Activated CD8-positive, alpha-beta memory T cell treated with anti-CD3 and anti-CD28 coated beads for 1 hour (primary cell): ENCODE measurements around the gene LAMB3.

Experiments
- DNase-seq, 2 donors: peaks; one replicate each; pipeline ENCODE4 v3.0.0-alpha.2; 2020; ENCODE audit warnings: low read depth in 1 of 2; ENCODE audit errors: extremely low read depth in 1 of 2

LAMB3 gene

DNA sequence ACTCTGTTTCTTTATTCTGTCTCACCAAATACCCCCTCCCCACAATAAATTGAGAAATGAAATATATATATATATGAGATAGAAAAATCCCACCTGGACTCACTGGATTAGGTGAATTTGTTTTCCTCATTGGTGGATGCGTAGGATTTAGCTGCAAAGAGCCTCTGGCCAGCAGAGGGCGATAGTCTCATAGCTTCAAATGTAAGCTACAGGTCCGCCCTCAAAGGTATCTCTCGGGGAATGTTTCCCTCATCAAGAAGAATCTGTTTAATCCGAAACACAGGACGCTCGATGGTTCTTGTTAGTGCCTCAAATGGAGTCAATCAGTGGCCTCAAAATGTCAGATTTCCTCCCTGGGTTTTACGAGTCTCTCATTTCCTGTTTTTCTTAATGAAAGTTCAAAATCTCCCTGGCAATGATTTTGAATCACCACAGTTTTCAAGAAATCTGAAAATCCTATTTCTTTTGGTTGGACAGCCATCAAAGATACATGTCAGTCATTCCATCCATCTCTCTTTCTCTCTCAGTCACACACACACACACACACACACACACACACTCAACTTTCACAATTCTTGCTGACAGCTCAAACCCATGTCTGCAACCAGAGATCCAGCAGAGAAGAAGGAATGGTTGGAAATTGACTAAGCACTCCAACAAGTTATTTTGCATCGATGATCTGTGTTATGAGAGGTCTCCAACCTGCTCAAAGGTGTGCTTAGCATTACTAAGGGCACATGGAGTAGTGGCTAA, 82.6 kb downstream of the LAMB3 start:
- DNase-seq, result peak; percentile 33 to 54

DNA sequence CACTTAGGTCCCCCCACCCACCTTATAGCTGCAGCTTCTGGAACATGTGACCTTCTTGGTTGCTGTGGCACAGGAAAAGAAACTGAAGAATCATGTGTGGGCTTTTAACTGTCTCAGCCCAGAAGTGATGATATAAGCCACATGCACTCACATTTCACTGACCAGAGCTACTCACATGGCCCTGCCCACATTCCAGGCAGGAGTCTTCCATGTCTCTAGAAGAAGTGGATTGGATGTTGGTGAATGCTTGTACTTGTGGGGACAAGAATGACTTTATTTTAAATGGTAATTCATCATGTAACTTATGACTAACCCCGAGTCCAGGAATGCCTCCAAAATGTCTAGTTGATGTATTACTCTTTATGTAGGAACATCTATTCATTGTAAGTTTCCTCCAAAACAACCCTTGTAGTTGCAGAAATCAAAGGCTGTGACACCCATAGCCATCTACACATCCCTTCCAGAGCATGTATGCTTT, 84.5 kb downstream of the LAMB3 start:
- no peak for DNase-seq

DNA sequence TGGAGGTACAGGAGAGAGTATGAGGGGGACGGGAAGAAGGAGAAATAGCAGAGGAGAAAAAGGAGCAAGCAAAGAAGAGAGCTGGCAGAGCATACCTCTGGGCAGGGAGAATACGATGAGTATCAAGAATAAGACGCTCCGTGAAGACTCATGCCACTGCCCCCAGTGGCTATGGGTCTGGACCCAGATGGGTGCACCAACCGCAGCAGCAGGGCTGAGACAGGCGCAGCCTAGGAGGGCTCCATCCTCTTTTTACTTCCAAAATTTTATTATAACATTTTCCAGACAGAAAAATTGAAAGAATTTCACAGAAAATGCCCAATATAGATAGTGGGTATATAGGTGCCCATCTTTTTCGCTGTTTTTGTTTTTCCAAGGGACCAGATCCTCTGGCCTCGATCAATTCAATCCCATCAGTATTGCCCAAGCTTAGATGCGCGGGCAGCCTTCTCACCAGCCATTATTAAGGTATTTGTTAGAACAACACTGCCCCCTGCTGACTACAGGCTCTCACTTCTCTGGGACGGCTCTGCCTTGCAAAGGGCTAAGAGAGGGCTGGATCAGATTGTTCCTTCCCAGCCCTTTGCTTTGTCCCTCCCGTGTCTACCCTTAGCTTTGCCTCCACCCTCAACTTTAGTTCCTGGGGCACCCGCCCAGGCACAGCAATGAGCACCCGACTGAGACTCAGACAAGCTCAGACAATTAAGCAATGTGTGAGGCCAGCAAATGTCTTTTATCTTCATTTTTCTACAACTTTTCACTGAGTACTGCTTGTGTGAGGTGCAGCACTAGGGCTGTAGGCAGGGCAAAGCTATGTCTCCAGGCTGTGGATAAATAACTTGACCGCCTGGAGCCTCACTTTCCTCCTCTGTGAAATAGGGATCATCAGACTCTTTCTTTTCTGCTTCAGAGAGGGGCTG, 86.2 kb downstream of the LAMB3 start:
- DNase-seq, result peak; percentile 32 to 42
